Neuronal stem cell (in vitro differentiated cells): ENCODE results near the gene METTL9.
"Not testable (repeated sequence)": the region's sequence is repeated elsewhere in the genome, so short reads cannot be mapped to it uniquely, and the experiment has no call there.

Experiments used
- DNase-seq: peaks from one replicate; pipeline ENCODE4 v3.0.0-alpha.2; 2013; ENCODE audit warnings: low spot score
- H2AFZ ChIP-seq: one replicate; pipeline ENCODE4 v1.6.1; 2013; ENCODE audit warnings: mild to moderate bottlenecking, low read length, inconsistent platforms
- H2AK5ac ChIP-seq: 2 replicates; pipeline ENCODE4 v1.6.1; 2013; ENCODE audit warnings: low read depth, mild to moderate bottlenecking, inconsistent platforms, low read length, moderate library complexity, mixed read lengths
- H2BK120ac ChIP-seq: 2 replicates; pipeline ENCODE4 v1.6.1; 2013; ENCODE audit warnings: low read depth, mild to moderate bottlenecking, inconsistent platforms, low read length, moderate library complexity, mixed read lengths
- H2BK12ac ChIP-seq: one replicate; pipeline ENCODE4 v1.6.1; 2013; ENCODE audit warnings: low read length, inconsistent platforms
- H2BK15ac ChIP-seq: 2 replicates; pipeline ENCODE4 v1.6.1; 2013; ENCODE audit warnings: mild to moderate bottlenecking, low read length, inconsistent platforms, mixed read lengths
- H2BK5ac ChIP-seq: one replicate; pipeline ENCODE4 v1.6.1; 2013; ENCODE audit warnings: inconsistent platforms, mild to moderate bottlenecking, low read length, moderate library complexity
- H3K14ac ChIP-seq: one replicate; pipeline ENCODE4 v1.6.1; 2013; ENCODE audit warnings: low read length, inconsistent platforms
- H3K18ac ChIP-seq: 2 replicates; pipeline ENCODE4 v1.6.1; 2013; ENCODE audit warnings: low read length, inconsistent platforms
- H3K23ac ChIP-seq: 2 replicates; pipeline ENCODE4 v1.6.1; 2013; ENCODE audit warnings: low read depth, mild to moderate bottlenecking, mixed read lengths, low read length, inconsistent platforms; ENCODE audit not compliant: poor library complexity
- H3K27ac ChIP-seq: replicated peaks from 3 replicates; pipeline ENCODE4 v1.5.1; 2013; ENCODE audit warnings: low read length, inconsistent platforms
- H3K27me3 ChIP-seq, 3 experiments: 2 replicates each; pipeline ENCODE4 v1.6.1; 2013; ENCODE audit warnings: low read length in 3 of 3, mild to moderate bottlenecking in 2 of 3, inconsistent platforms in 1 of 3, low read depth in 1 of 3, mixed read lengths in 1 of 3, moderate library complexity in 1 of 3; ENCODE audit not compliant: control insufficient read depth in 3 of 3, insufficient read depth in 3 of 3
- H3K36me3 ChIP-seq, 2 donors: replicated peaks in 1 of 2; 2 replicates each; pipeline ENCODE4 v1.6.1; 2013; ENCODE audit warnings: low read length in 2 of 2; ENCODE audit not compliant: control insufficient read depth in 2 of 2, insufficient read depth in 2 of 2
- H3K4ac ChIP-seq: 2 replicates; pipeline ENCODE4 v1.6.1; 2013; ENCODE audit warnings: inconsistent platforms, mild to moderate bottlenecking, low read length, moderate library complexity
- H3K4me1 ChIP-seq, 2 donors: 1 replicate in 1 of 2; 2 replicates in 1 of 2; pipeline ENCODE4 v1.6.1; 2013; ENCODE audit warnings: low read length in 2 of 2, low read depth in 1 of 2; ENCODE audit not compliant: control insufficient read depth in 2 of 2, insufficient read depth in 1 of 2
- H3K4me2 ChIP-seq: one replicate; pipeline ENCODE4 v1.6.1; 2013; ENCODE audit warnings: mild to moderate bottlenecking, low read length, inconsistent platforms; ENCODE audit not compliant: insufficient read depth, poor library complexity, severe bottlenecking
- H3K4me3 ChIP-seq, 2 donors: 2 replicates each; pipeline ENCODE4 v1.5.1; 2013; ENCODE audit warnings: low read length in 2 of 2, mild to moderate bottlenecking in 2 of 2, inconsistent platforms in 1 of 2, moderate library complexity in 1 of 2
- H3K79me1 ChIP-seq: one replicate; pipeline ENCODE4 v1.6.1; 2013; ENCODE audit warnings: low read depth, mild to moderate bottlenecking, inconsistent platforms, low read length, moderate library complexity
- H3K9ac ChIP-seq: one replicate; pipeline ENCODE4 v1.6.1; 2013; ENCODE audit warnings: mild to moderate bottlenecking, low read depth, low read length, inconsistent platforms; ENCODE audit not compliant: poor library complexity
- H3K9me3 ChIP-seq, 2 donors: replicated peaks in 1 of 2; 2 replicates each; pipeline versions ENCODE3 to v1.6.1; 2013; ENCODE audit warnings: low read length in 2 of 2, mild to moderate bottlenecking in 2 of 2, inconsistent platforms in 1 of 2, low read depth in 1 of 2, mixed read lengths in 1 of 2, moderate library complexity in 1 of 2; ENCODE audit not compliant: control insufficient read depth in 2 of 2, insufficient read depth in 1 of 2
- H4K8ac ChIP-seq: one replicate; pipeline ENCODE4 v1.6.1; 2013; ENCODE audit warnings: low read depth, mild to moderate bottlenecking, inconsistent platforms, low read length, moderate library complexity
- H4K91ac ChIP-seq: one replicate; pipeline ENCODE4 v1.6.1; 2013; ENCODE audit warnings: low read length, low read depth, mild to moderate bottlenecking, inconsistent platforms; ENCODE audit not compliant: poor library complexity
- WGBS, 2 donors: extraction: QIAGEN DNeasy Blood & Tissue Kit; methylation state at CpG; one replicate each; pipeline ENCODE4 v1.1.7; 2013; ENCODE audit warnings: missing lambda C conversion rate in 2 of 2, mixed read lengths in 1 of 2; ENCODE audit not compliant: insufficient read length in 2 of 2, insufficient replicate concordance in 1 of 2; ENCODE audit errors: extremely low coverage in 2 of 2; 5-methylcytosine and 5-hydroxymethylcytosine counted together

The METTL9 gene

GRCh38 chr16:21551600-21551999 is 47.8 kb upstream of the METTL9 start:
- H3K4ac ChIP-seq, result not testable (repeated sequence)

GRCh38 chr16:21553481-21554296 is 45.7 kb upstream of the METTL9 start:
- DNase-seq, H2AK5ac ChIP-seq, H3K23ac ChIP-seq, H2AFZ ChIP-seq, H3K4me1 ChIP-seq, H3K27ac ChIP-seq, H3K4me3 ChIP-seq, H3K18ac ChIP-seq, H3K36me3 ChIP-seq, H2BK15ac ChIP-seq, H2BK5ac ChIP-seq, H3K9me3 ChIP-seq, H3K4me2 ChIP-seq, H3K14ac ChIP-seq, H3K9ac ChIP-seq, H3K4ac ChIP-seq, H4K91ac ChIP-seq, H2BK120ac ChIP-seq, H2BK12ac ChIP-seq, H4K8ac ChIP-seq, H3K79me1 ChIP-seq: not testable (repeated sequence)
- WGBS, 2 donors, result no CpG with 5 or more reads among the region's 19 CpGs
- peaks cover 0 to 35% (median 0%) of the 10 kb centered on the region in 3 experiments for H3K27me3 ChIP-seq

More at GRCh38 chr16:21551600-21551999, 47.8 kb upstream of the METTL9 start:
- H3K18ac ChIP-seq, H4K8ac ChIP-seq, H3K9ac ChIP-seq, H3K79me1 ChIP-seq, H2BK120ac ChIP-seq, H2BK12ac ChIP-seq, H3K9me3 ChIP-seq, DNase-seq, H3K4me1 ChIP-seq, H3K36me3 ChIP-seq, H2BK15ac ChIP-seq, H3K4me2 ChIP-seq, H3K23ac ChIP-seq, H2AK5ac ChIP-seq, H3K4me3 ChIP-seq, H2BK5ac ChIP-seq, H2AFZ ChIP-seq, H3K27ac ChIP-seq, H4K91ac ChIP-seq: not testable (repeated sequence)
- Histone ChIP-seq H3K14ac (peak overlapping the region; percentile 38), H3K27me3 (peaks cover 0 to 20% (median 0%) of the 10 kb centered on the region in 3 experiments)
- no CpG with 5 or more reads among the region's 17 CpGs for WGBS, 2 donors

- peak overlapping the region; percentile 90 for H2AFZ ChIP-seq
- peaks cover 0 to 35% (median 0%) of the 10 kb centered on the region in 3 experiments for H3K27me3 ChIP-seq
- H3K18ac ChIP-seq, result peak overlapping the region; percentile 73
- no peak overlapping the region for H4K91ac ChIP-seq
- no peaks in the 10 kb centered on the region for H3K36me3 ChIP-seq
- no peak overlapping the region for H2BK120ac ChIP-seq
- H3K27ac ChIP-seq, result no peak overlapping the region
- DNase-seq, result peak; percentile 67
- H3K4me1 ChIP-seq, result no peaks in the 10 kb centered on the region
- peak overlapping the region; percentile 10 for H2BK15ac ChIP-seq
- no peak overlapping the region for H3K14ac ChIP-seq
- no peak overlapping the region for H2BK5ac ChIP-seq
- H3K23ac ChIP-seq, result peak overlapping the region; percentile 22
- no peak overlapping the region for H3K9ac ChIP-seq
- no peak overlapping the region for H3K4ac ChIP-seq
- H3K4me3 ChIP-seq, result no peak overlapping the region
- H3K79me1 ChIP-seq, result no peaks in the 10 kb centered on the region
- H3K9me3 ChIP-seq, result no peaks in the 10 kb centered on the region
- peak overlapping the region; percentile 87 for H2BK12ac ChIP-seq
- WGBS, 2 donors, result no CpG with 5 or more reads among the region's 41 CpGs
- no peak overlapping the region for H4K8ac ChIP-seq
- peak overlapping the region; percentile 34 for H3K4me2 ChIP-seq
- H2AK5ac ChIP-seq, result peak overlapping the region; percentile 73
These were observed 44.4 kb upstream of the METTL9 start for GRCh38 chr16:21554795-21555585.

GRCh38 chr16:21555621-21556020 is 43.8 kb upstream of the METTL9 start:
- not testable (repeated sequence) for H3K4me1 ChIP-seq, H2BK12ac ChIP-seq, H3K9me3 ChIP-seq, H2BK5ac ChIP-seq, H3K4ac ChIP-seq, H3K23ac ChIP-seq, H3K36me3 ChIP-seq, H3K79me1 ChIP-seq, H2BK120ac ChIP-seq, H4K8ac ChIP-seq, H3K9ac ChIP-seq, H3K4me2 ChIP-seq, H3K18ac ChIP-seq, H3K27ac ChIP-seq, H4K91ac ChIP-seq, H3K4me3 ChIP-seq, DNase-seq, H3K14ac ChIP-seq
- H2AK5ac ChIP-seq, result peak overlapping the region; percentile 73
- H2AFZ ChIP-seq, result peak overlapping the region; percentile 90
- WGBS, 2 donors, result no CpG with 5 or more reads among the region's 15 CpGs
- peak overlapping the region; percentile 10 for H2BK15ac ChIP-seq
- H3K27me3 ChIP-seq, result peaks cover 0 to 35% (median 0%) of the 10 kb centered on the region in 3 experiments
